CD14-positive monocyte (primary cell): ENCODE measurements around the gene PLCB1. TPM values are rescaled to one million over a fixed set of nuclear protein-coding genes. Genes with fewer than 3 reads are reported as not detected.

Experiments
- DNase-seq, 3 donors: peaks; one replicate each; pipeline ENCODE4 v3.0.0-alpha.2; 2011 to 2022
- H2AFZ ChIP-seq: 2 replicates; pipeline ENCODE4 v1.6.0; 2012; ENCODE audit warnings: mild to moderate bottlenecking, low read depth, low read length, inconsistent platforms; ENCODE audit not compliant: insufficient read depth, poor library complexity, severe bottlenecking
- H3K27ac ChIP-seq, 2 donors: 1 replicate in 1 of 2; 2 replicates in 1 of 2; pipeline ENCODE4 v1.5.1; 2012 to 2013; ENCODE audit warnings: low read length in 2 of 2, control low read depth in 1 of 2, inconsistent platforms in 1 of 2, low read depth in 1 of 2, mild to moderate bottlenecking in 1 of 2
- H3K27me3 ChIP-seq, 2 donors: one replicate each; pipeline versions ENCODE4 v1.6.0 to v1.6.1; 2011 to 2013; ENCODE audit warnings: low read length in 2 of 2; ENCODE audit not compliant: control insufficient read depth in 2 of 2, insufficient read depth in 2 of 2
- H3K36me3 ChIP-seq, 2 donors: replicated peaks in 1 of 2; 1 replicate in 1 of 2; 2 replicates in 1 of 2; pipeline versions ENCODE4 v1.5.1 to v1.6.1; 2012 to 2013; ENCODE audit warnings: low read length in 2 of 2, control low read depth in 1 of 2, inconsistent platforms in 1 of 2, mild to moderate bottlenecking in 1 of 2; ENCODE audit not compliant: insufficient read depth in 2 of 2, control insufficient read depth in 1 of 2
- H3K4me1 ChIP-seq, 2 donors: 1 replicate in 1 of 2; 2 replicates in 1 of 2; pipeline versions ENCODE4 v1.5.1 to v1.6.1; 2012 to 2013; ENCODE audit warnings: low read length in 2 of 2, control low read depth in 1 of 2, inconsistent platforms in 1 of 2, mild to moderate bottlenecking in 1 of 2, moderate library complexity in 1 of 2; ENCODE audit not compliant: insufficient read depth in 2 of 2, control insufficient read depth in 1 of 2
- H3K4me2 ChIP-seq: replicated peaks from 2 replicates; pipeline ENCODE3; 2012; ENCODE audit warnings: low read length, moderate library complexity, mild to moderate bottlenecking; ENCODE audit not compliant: poor library complexity, severe bottlenecking; ENCODE audit errors: extremely low read depth
- H3K4me3 ChIP-seq, 3 experiments: fragments of 200-600 bp in 1 of 3; sonication (generic) in 1 of 3; replicated peaks in 1 of 3; 1 replicate in 2 of 3; 2 replicates in 1 of 3; pipeline ENCODE4 v1.5.1; 2011 to 2013; ENCODE audit warnings: low read length in 3 of 3, mild to moderate bottlenecking in 3 of 3, control low read depth in 2 of 3, low read depth in 2 of 3, inconsistent platforms in 1 of 3, moderate library complexity in 1 of 3
- H3K79me2 ChIP-seq: 2 replicates; pipeline ENCODE4 v1.6.0; 2012; ENCODE audit warnings: mild to moderate bottlenecking, control low read depth, inconsistent platforms, low read length, moderate library complexity; ENCODE audit not compliant: insufficient read depth
- H3K9ac ChIP-seq: 2 replicates; pipeline ENCODE4 v1.6.0; 2017; ENCODE audit warnings: low read length, mild to moderate bottlenecking; ENCODE audit not compliant: insufficient read depth, poor library complexity, severe bottlenecking
- H3K9me3 ChIP-seq, 2 donors: replicated peaks in 1 of 2; 1 replicate in 1 of 2; 2 replicates in 1 of 2; pipeline versions ENCODE4 v1.5.1 to v1.6.1; 2012 to 2013; ENCODE audit warnings: low read length in 2 of 2, control low read depth in 1 of 2; ENCODE audit not compliant: control insufficient read depth in 1 of 2, insufficient read depth in 1 of 2
- H4K20me1 ChIP-seq: 2 replicates; pipeline ENCODE4 v1.6.0; 2012; ENCODE audit warnings: mild to moderate bottlenecking, low read length, control low read depth, moderate library complexity; ENCODE audit not compliant: insufficient read depth
- H3K27ac Mint-ChIP-seq, 7 donors: one replicate each; pipeline ENCODE4 v1.8.0; 2020; ENCODE audit warnings: mild to moderate bottlenecking in 7 of 7, mixed read lengths in 7 of 7, moderate library complexity in 6 of 7, inconsistent platforms in 2 of 7
- H3K27me3 Mint-ChIP-seq, 3 donors: one replicate each; pipeline ENCODE4 v1.8.0; 2021 to 2022; ENCODE audit warnings: low read depth in 3 of 3, mild to moderate bottlenecking in 3 of 3, mixed read lengths in 3 of 3, moderate library complexity in 3 of 3, inconsistent platforms in 1 of 3
- H3K36me3 Mint-ChIP-seq, 2 donors: one replicate each; pipeline ENCODE4 v1.8.0; 2020; ENCODE audit warnings: mixed read lengths in 2 of 2, inconsistent platforms in 1 of 2, mild to moderate bottlenecking in 1 of 2
- H3K4me1 Mint-ChIP-seq: one replicate; pipeline ENCODE4 v1.8.0; 2020; ENCODE audit warnings: mild to moderate bottlenecking, mixed read lengths
- H3K4me3 Mint-ChIP-seq, 2 donors: one replicate each; pipeline ENCODE4 v1.8.0; 2020; ENCODE audit warnings: mild to moderate bottlenecking in 2 of 2, mixed read lengths in 2 of 2, moderate library complexity in 1 of 2
- H3K9me3 Mint-ChIP-seq, 7 donors: one replicate each; pipeline ENCODE4 v1.8.0; 2020 to 2022; ENCODE audit warnings: mixed read lengths in 7 of 7, mild to moderate bottlenecking in 6 of 7, moderate library complexity in 6 of 7, inconsistent platforms in 2 of 7
- CTCF ChIP-seq: fragments of 200-600 bp; IDR thresholded peaks from one replicate; pipeline ENCODE4 v1.8.0; 2022; ENCODE audit warnings: antibody characterized with exemption, mild to moderate bottlenecking
- WGBS: methylation state at CpG from one replicate; pipeline ENCODE4 v1.1.5; 2013; ENCODE audit warnings: missing lambda C conversion rate; ENCODE audit not compliant: insufficient coverage; 5-methylcytosine and 5-hydroxymethylcytosine counted together
- intact Hi-C, 2 donors: fragments of 100-400 bp; cut with micrococcal nuclease; formaldehyde crosslinking; loops; one replicate each; pipeline versions ENCODE4 v1.15.0 to v1.15.1; 2023
- polyA plus RNA-seq, 3 donors: library from polyadenylated mRNA; depleted of rRNA in 1 of 3; unstranded in 2 of 3; stranded (reverse) in 1 of 3; fragments of 300-500 nt in 2 of 3; fragments of >200 nt in 1 of 3; fragmentation: Illumina TruSeq in 2 of 3; gene quantifications; 1 replicate in 2 of 3; 2 replicates in 1 of 3; pipeline ENCODE4 v1.2.3, GENCODE V29; 2012 to 2021

Gene PLCB1
- polyA plus RNA-seq, 3 donors = 8.6 to 16.4 (median 13.2) TPM

- peak; percentile 76 for TF ChIP-seq CTCF
- intact Hi-C loops = loop anchor here in 1 of 2 donors (10.0 kb wide), 3 partner anchors 59 to 319 kb away; partner anchors contain the start of gene PLCB1
- WGBS = 17% methylated on average over 5 of the region's 6 CpGs
- Histone ChIP-seq H2AFZ (peak overlapping the region; percentile 37), H3K36me3 (no peaks in the 10 kb centered on the region), H3K4me3 (no peak overlapping the region), H4K20me1 (no peaks in the 10 kb centered on the region), H3K9me3 (peaks cover 0 to 2% of the 10 kb centered on the region in 2 donors), H3K79me2 (no peaks in the 10 kb centered on the region), H3K27ac (peak overlapping the region in 1 of 2 donors; percentile 62), H3K9ac (no peak overlapping the region), H3K4me2 (no peak overlapping the region), H3K27me3 (no peaks in the 10 kb centered on the region), H3K4me1 (peaks cover 34 to 42% of the 10 kb centered on the region in 2 donors)
- peak; percentile 87 to 94 (median 93) for DNase-seq
- H3K27me3 Mint-ChIP-seq = peaks cover 0 to 5% (median 0%) of the 10 kb centered on the region in 3 donors
- H3K4me3 Mint-ChIP-seq = peak overlapping the region in 1 of 2 donors; percentile 23
- peaks cover 48% of the 10 kb centered on the region for H3K4me1 Mint-ChIP-seq
- peaks cover 8% of the 10 kb centered on the region in 2 donors for H3K36me3 Mint-ChIP-seq
- H3K9me3 Mint-ChIP-seq = peaks cover 0 to 4% (median 0%) of the 10 kb centered on the region in 7 donors
- H3K27ac Mint-ChIP-seq = peak overlapping the region in 6 of 7 donors; percentile 55 to 92 (median 82)
These were observed 322.2 kb downstream of the PLCB1 start for GRCh38 chr20:8454137-8454712.

- no peak for TF ChIP-seq CTCF
- H3K4me1 Mint-ChIP-seq = peaks cover 45% of the 10 kb centered on the region
These were observed 324.7 kb downstream of the PLCB1 start for GRCh38 chr20:8456765-8457164.

More at GRCh38 chr20:8456765-8457164, 324.7 kb downstream of the PLCB1 start:
- Histone ChIP-seq H3K9ac (no peak overlapping the region), H3K9me3 (peaks cover 0 to 2% of the 10 kb centered on the region in 2 donors), H3K4me1 (peaks cover 34 to 42% of the 10 kb centered on the region in 2 donors), H3K4me3 (no peak overlapping the region), H3K27me3 (no peaks in the 10 kb centered on the region), H3K27ac (peak overlapping the region in 1 of 2 donors; percentile 23), H4K20me1 (no peaks in the 10 kb centered on the region), H3K79me2 (peaks cover 4% of the 10 kb centered on the region), H2AFZ (no peak overlapping the region), H3K4me2 (no peak overlapping the region), H3K36me3 (no peaks in the 10 kb centered on the region)
- intact Hi-C loops = loop anchor here in 1 of 2 donors (10.0 kb wide), 3 partner anchors 62 to 322 kb away; partner anchors contain the start of gene PLCB1
- Mint-ChIP-seq H3K9me3 (peaks cover 0 to 4% (median 0%) of the 10 kb centered on the region in 7 donors), H3K27ac (peak overlapping the region in 4 of 7 donors; percentile 15 to 48 (median 30)), H3K4me3 (no peak overlapping the region), H3K27me3 (peaks cover 0 to 4% (median 0%) of the 10 kb centered on the region in 3 donors), H3K36me3 (peaks cover 8% of the 10 kb centered on the region in 2 donors)
- DNase-seq = peak in 2 of 3 donors; percentile 37 to 51
